Measurements from ENCODE around the gene NPL. TPM values are rescaled to one million over a fixed set of nuclear protein-coding genes. Genes with fewer than 3 reads are reported as not detected.

The NPL gene
- total RNA-seq, 4 donors from 2014 or later = 16.2 to 132 (median 30.0) TPM

GRCh38 chr1:182855911-182856310 lies 66.3 kb downstream of the NPL start:
- TF ChIP-seq CTCF (IDR thresholded peaks at IDR 0.05; ENCODE audit: low read depth) = no peak

GRCh38 chr1:182857212-182857611 lies 67.6 kb downstream of the NPL start:
- TF ChIP-seq CTCF (IDR thresholded peaks at IDR 0.05; ENCODE audit: low read depth) = no peak

GRCh38 chr1:182860658-182861057 lies 71.1 kb downstream of the NPL start:
- no peak for TF ChIP-seq CTCF (IDR thresholded peaks at IDR 0.05; ENCODE audit: low read depth)

GRCh38 chr1:182861994-182862393 lies 72.4 kb downstream of the NPL start:
- no peak for TF ChIP-seq CTCF (IDR thresholded peaks at IDR 0.05; ENCODE audit: low read depth)

GRCh38 chr1:182862827-182863226 lies 73.3 kb downstream of the NPL start:
- no peak for TF ChIP-seq CTCF (IDR thresholded peaks at IDR 0.05; ENCODE audit: low read depth)

- TF ChIP-seq CTCF (IDR thresholded peaks at IDR 0.05; ENCODE audit: low read depth) = no peak
These were observed 74.4 kb downstream of the NPL start for GRCh38 chr1:182863940-182864339.

GRCh38 chr1:182867861-182868260 lies 78.3 kb downstream of the NPL start:
- TF ChIP-seq CTCF (IDR thresholded peaks at IDR 0.05; ENCODE audit: low read depth) = no peak

All from subcutaneous adipose tissue (tissue), 4 donors.